Upper lobe of left lung (tissue), 4 donors: ENCODE measurements around the gene MYL6B.

Source experiments
- EP300 ChIP-seq, 4 donors: sonication (generic); formaldehyde crosslinking; IDR thresholded peaks; one replicate each; pipeline ENCODE4 v1.5.1; 2017; ENCODE audit warnings: antibody characterized with exemption in 4 of 4, control low read depth in 2 of 4
- POLR2A ChIP-seq, 4 donors: fragments of 450-650 bp; IDR thresholded peaks; one replicate each; pipeline ENCODE4 v1.5.1; 2016 to 2017; ENCODE audit warnings: antibody characterized with exemption in 4 of 4, mild to moderate bottlenecking in 2 of 4
- POLR2AphosphoS5 ChIP-seq, 2 donors: sonication (generic); formaldehyde crosslinking; IDR thresholded peaks; one replicate each; pipeline ENCODE4 v1.5.1; 2017; ENCODE audit warnings: antibody characterized with exemption in 2 of 2
- TF ChIP-seq, protein P1 (sequence below), 6 experiments: fragments of 450-650 bp in 4 of 6; fragments of 200-600 bp in 2 of 6; sonication (generic) in 2 of 6; IDR thresholded peaks; one replicate each; pipeline ENCODE4 v1.5.1; 2016 to 2019; ENCODE audit warnings: antibody characterized with exemption in 6 of 6

- TF ChIP-seq, protein P1, sequence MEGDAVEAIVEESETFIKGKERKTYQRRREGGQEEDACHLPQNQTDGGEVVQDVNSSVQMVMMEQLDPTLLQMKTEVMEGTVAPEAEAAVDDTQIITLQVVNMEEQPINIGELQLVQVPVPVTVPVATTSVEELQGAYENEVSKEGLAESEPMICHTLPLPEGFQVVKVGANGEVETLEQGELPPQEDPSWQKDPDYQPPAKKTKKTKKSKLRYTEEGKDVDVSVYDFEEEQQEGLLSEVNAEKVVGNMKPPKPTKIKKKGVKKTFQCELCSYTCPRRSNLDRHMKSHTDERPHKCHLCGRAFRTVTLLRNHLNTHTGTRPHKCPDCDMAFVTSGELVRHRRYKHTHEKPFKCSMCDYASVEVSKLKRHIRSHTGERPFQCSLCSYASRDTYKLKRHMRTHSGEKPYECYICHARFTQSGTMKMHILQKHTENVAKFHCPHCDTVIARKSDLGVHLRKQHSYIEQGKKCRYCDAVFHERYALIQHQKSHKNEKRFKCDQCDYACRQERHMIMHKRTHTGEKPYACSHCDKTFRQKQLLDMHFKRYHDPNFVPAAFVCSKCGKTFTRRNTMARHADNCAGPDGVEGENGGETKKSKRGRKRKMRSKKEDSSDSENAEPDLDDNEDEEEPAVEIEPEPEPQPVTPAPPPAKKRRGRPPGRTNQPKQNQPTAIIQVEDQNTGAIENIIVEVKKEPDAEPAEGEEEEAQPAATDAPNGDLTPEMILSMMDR (IDR thresholded peaks at IDR 0.05), result no peak
- TF ChIP-seq POLR2AphosphoS5 (IDR thresholded peaks at IDR 0.05), result peak in 1 of 2 donors; percentile 48
- peak in 1 of 4 donors; percentile 16 for TF ChIP-seq POLR2A (IDR thresholded peaks at IDR 0.05)
- no peak for TF ChIP-seq EP300 (IDR thresholded peaks at IDR 0.05)
These were observed 8.5 kb upstream of the MYL6B start for GRCh38 chr12:56143870-56144269.
